Prostate gland (tissue), 2 donors: ENCODE data around the gene UQCC3.

Source experiments
- CTCF ChIP-seq, 4 experiments: fragments of 200-600 bp in 2 of 4; fragments of 450-650 bp in 2 of 4; sonication (generic) in 2 of 4; IDR thresholded peaks; 1 replicate in 3 of 4; 2 replicates in 1 of 4; pipeline ENCODE4 v1.5.1; 2016 to 2019; ENCODE audit warnings: antibody characterized with exemption in 4 of 4, mild to moderate bottlenecking in 2 of 4, moderate library complexity in 2 of 4
- POLR2A ChIP-seq: fragments of 450-650 bp; IDR thresholded peaks from one replicate; pipeline ENCODE4 v1.6.1; 2016; ENCODE audit warnings: antibody characterized with exemption, mild to moderate bottlenecking

DNA sequence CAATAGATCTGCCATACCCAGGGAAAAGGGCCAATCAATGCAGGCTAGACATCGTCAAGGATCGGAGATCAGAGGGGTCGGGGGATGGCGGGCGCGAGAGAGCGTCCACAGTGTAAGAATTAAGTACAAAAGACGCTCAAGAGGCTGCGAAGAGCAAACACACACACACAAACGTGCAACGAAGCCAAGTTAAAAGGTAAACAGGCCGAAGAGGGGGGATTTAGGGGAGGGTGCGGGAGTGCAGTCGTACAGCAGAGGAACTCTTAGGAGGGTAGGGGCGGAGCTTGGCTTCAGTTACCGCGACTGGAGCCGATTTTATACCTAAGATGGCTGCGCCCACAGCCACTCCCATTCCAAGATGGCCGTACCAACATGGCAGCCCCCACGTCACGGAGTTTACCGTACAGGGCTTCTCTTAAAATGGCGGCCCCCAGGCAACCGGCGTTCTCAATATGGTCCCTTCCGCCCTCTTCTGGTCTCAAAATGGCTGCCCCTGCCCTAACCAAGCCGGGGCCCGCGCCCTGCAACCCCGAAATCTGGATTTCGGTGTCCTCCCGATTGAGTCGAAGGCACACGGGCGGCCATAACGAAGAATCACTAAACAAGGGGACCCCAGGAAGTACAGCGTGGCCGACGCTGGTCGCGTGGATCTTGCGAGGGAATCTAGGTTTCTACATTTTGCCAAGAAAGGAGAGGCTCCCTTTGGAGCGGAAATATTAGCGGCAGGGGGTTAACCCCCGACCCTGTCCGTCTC is 38.0 kb downstream of the UQCC3 start:
- TF ChIP-seq CTCF (IDR thresholded peaks at IDR 0.05): peak in 3 of 4 experiments; percentile 21 to 30 (median 23)
- TF ChIP-seq POLR2A: peak; percentile 73
